GM12875 (cell line): ENCODE data around the gene EFCAB12.

Experiments
- H3K4me3 ChIP-seq: one replicate; pipeline ENCODE4 v1.5.1; 2011; ENCODE audit warnings: low read depth, low read length, control low read depth
- CTCF ChIP-seq: IDR thresholded peaks from 2 replicates; pipeline ENCODE4 v1.5.1; 2011; ENCODE audit warnings: low read depth, mild to moderate bottlenecking, control low read depth, inconsistent platforms, low read length, moderate library complexity, borderline replicate concordance; ENCODE audit not compliant: insufficient read depth

EFCAB12 gene

GRCh38 chr3:129469026-129469425 is 40.6 kb upstream of the EFCAB12 start:
- no peak for TF ChIP-seq CTCF
- H3K4me3 ChIP-seq = no peak overlapping the region

- no peak for TF ChIP-seq CTCF
- H3K4me3 ChIP-seq = no peak overlapping the region
Observed at GRCh38 chr3:129467932-129468331, 39.5 kb upstream of the EFCAB12 start.

GRCh38 chr3:129463716-129464115 is 35.3 kb upstream of the EFCAB12 start:
- H3K4me3 ChIP-seq = no peak overlapping the region
- no peak for TF ChIP-seq CTCF

- TF ChIP-seq CTCF = no peak
- H3K4me3 ChIP-seq = no peak overlapping the region
Observed at GRCh38 chr3:129463094-129463493, 34.7 kb upstream of the EFCAB12 start.

- no peak overlapping the region for H3K4me3 ChIP-seq
- TF ChIP-seq CTCF = no peak
Observed at GRCh38 chr3:129462361-129462968, 34.0 kb upstream of the EFCAB12 start.

- no peak overlapping the region for H3K4me3 ChIP-seq
- no peak for TF ChIP-seq CTCF
Observed at GRCh38 chr3:129461461-129462146, 33.2 kb upstream of the EFCAB12 start.

- TF ChIP-seq CTCF = no peak
- no peak overlapping the region for H3K4me3 ChIP-seq
Observed at GRCh38 chr3:129461022-129461421, 32.6 kb upstream of the EFCAB12 start.
